NT2/D1 (cell line): ENCODE data around the gene ZBED2.

Experiments
- YY1 ChIP-seq: IDR thresholded peaks from 2 replicates; pipeline ENCODE4 v1.6.1; 2011; ENCODE audit not compliant: insufficient read length, insufficient read depth
- ZNF274 ChIP-seq: IDR thresholded peaks from 2 replicates; pipeline ENCODE4 v1.6.1; 2011; ENCODE audit warnings: mild to moderate bottlenecking, low read depth, low read length

- TF ChIP-seq ZNF274 (no peak), YY1 (no peak)
Measured at GRCh38 chr3:111627092-111627491, 31.9 kb upstream of the ZBED2 start.
